A673 (cell line): Measurements from ENCODE around the gene SLC47A2.

Experiments
- EZH2 ChIP-seq: fragments of 200-600 bp; sonication (generic); IDR thresholded peaks from 2 replicates; pipeline ENCODE4 v1.6.1; 2017; ENCODE audit warnings: borderline replicate concordance, low read depth, mild to moderate bottlenecking, mixed read lengths, antibody characterized with exemption, low read length; ENCODE audit not compliant: poor library complexity, severe bottlenecking
- TF ChIP-seq, protein P1 (sequence below): fragments of 300-800, 200-600 bp; sonication (generic); conservative IDR thresholded peaks from 2 replicates; pipeline ENCODE4 v1.5.1; 2017; ENCODE audit warnings: low read depth, mild to moderate bottlenecking, antibody characterized with exemption, low read length, moderate library complexity, mixed read lengths

DNA sequence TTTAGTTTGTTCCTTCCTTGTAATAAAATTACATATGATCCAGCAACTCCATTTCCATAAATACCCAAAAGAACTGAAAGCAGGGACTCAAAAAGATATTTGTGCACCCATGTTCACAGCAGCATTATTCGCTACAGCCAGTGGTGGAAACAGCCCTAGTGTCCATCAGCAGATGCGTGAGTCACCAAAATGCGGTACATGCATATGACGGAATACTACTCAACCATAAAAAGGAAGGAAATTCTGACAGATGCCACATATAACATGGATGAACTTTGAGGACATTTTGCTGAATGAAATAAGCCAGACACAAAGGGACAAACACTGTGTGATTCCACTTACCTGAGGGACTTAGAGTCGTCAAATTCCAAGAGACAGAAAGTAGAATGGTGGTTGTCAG is 9.1 kb upstream of the SLC47A2 start:
- TF ChIP-seq, protein P1, sequence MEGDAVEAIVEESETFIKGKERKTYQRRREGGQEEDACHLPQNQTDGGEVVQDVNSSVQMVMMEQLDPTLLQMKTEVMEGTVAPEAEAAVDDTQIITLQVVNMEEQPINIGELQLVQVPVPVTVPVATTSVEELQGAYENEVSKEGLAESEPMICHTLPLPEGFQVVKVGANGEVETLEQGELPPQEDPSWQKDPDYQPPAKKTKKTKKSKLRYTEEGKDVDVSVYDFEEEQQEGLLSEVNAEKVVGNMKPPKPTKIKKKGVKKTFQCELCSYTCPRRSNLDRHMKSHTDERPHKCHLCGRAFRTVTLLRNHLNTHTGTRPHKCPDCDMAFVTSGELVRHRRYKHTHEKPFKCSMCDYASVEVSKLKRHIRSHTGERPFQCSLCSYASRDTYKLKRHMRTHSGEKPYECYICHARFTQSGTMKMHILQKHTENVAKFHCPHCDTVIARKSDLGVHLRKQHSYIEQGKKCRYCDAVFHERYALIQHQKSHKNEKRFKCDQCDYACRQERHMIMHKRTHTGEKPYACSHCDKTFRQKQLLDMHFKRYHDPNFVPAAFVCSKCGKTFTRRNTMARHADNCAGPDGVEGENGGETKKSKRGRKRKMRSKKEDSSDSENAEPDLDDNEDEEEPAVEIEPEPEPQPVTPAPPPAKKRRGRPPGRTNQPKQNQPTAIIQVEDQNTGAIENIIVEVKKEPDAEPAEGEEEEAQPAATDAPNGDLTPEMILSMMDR, result no peak
- no peak for TF ChIP-seq EZH2
